Measurements from ENCODE around the gene CDK5R1.

Gene CDK5R1

DNA sequence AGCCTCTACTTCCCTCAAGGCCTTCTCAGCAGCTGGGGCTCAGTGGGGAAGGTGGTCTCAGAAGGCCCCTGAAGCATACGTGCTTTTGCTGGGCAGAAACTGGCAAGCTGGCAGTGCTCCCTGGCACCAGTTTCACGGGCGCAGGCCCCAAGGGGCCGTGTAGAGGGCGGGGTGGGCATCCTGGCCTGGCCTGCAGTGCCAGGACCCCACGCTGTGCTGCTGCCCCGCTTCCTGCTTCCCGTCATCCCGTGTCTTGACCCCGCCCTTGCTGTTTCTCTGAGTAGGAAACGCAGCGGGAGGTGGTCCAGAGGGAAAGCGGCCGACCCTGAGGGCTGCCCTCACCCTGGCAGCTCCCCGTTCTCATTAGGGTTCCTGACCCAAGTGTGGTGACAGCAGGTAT is 6.8 kb downstream of the CDK5R1 start:
- no peak for DNase-seq (ENCODE audit: low read depth)

DNA sequence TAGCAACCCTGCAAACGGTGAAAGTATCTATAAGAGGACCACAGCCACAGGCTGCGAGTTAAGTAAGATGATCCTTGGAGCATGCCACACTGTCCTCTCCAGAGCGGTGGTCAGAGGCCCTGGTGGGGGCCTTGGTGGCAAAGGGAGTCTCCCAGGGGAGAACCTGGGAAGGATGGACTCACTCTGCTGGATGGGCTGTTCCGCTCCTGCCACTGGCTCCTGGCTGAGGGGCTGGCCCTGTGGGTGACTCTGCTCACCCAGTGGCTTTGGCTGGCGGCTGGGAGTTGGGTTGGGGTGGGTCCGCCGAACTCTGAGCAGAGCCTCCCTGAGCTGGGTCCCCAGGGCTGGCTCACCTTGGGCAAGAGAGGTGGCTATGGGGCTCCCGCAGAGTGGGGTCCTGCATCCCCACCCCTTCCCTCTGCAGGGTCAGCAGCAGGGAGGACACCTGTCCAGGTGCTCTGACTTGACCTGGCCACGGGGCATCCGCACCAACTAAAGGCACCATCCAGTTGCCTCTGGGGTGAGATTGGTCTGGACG is 7.3 kb downstream of the CDK5R1 start:
- DNase-seq (ENCODE audit: low read depth) = no peak

DNA sequence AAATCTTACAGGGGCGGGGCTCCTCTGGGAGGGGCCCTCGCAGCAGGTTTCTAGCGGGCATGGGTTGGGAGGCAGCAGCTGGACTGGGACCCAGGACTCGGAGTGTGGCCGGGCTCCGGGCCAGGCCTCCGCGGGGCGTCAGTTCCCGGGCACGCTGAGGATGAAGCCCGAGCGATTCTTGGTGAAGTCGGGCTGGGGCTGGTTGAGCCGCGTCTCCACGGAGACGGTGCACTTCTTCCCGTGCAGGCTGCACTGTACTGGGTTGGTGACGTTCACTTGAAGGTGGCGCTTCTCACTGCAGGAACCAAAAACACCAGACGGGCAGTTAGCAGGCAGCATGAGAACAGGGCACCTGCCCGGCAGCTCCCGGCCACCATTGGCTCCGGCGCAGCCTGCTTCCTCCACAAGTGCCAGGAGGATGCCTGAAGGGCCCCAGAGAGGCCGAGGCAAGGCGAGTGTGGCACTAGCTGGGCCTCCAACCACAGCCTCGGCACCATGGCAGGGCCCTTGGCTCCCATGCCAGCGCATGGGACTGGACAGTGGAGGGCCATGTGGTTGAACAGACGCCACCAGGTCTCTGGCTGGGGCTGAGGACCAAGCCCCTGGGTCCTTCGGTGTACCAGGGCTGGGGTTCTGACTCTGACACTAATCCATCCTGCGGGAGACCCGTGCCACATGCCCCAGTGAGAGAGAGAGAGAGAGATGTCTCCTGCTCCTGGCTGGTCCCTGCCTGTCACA is 8.0 kb downstream of the CDK5R1 start:
- no peak for DNase-seq (ENCODE audit: low read depth)

DNA sequence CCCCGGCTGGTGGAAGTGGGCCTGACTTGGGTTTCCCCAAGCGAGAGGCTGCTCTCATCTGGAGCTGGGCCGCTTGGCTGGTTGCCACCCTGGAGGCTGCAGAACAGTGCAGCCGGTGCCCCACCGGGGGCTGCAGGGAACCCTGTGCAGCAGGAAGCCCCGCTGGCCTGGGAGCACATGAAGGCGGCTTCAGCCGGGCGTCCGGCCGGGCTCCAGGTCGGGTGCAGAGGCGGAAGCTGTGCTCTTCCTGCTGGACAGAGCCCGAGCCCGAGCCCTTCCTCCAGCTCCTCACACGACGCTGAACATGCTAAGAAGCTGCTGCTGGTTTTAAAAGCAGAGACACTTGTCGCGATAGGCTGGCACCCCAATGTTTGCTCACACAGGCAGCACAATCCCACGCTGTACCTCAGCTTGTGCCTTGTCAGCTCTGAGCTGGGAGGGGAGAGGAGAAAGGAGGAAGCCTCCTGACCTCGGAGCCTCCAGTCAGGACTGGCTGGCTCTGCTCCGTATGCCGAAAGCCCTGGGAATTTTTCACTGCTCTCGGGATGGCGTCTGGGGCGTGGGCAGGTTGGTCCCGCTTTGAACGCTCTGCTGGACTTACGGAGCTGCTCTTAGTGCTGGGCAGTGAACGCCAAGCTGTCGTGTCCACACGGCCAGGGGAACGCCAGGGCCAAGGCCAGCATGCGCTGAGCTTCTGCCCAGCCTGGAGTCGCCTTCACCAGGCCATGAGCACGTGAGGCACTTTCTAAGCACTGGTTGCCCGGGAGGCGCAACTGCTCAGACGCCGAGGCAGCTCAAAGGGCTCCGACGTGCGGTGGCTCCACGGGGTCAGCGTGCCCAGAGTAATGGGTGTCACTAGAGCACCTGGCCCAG is 8.8 kb downstream of the CDK5R1 start:
- DNase-seq (ENCODE audit: low read depth) = no peak

DNA sequence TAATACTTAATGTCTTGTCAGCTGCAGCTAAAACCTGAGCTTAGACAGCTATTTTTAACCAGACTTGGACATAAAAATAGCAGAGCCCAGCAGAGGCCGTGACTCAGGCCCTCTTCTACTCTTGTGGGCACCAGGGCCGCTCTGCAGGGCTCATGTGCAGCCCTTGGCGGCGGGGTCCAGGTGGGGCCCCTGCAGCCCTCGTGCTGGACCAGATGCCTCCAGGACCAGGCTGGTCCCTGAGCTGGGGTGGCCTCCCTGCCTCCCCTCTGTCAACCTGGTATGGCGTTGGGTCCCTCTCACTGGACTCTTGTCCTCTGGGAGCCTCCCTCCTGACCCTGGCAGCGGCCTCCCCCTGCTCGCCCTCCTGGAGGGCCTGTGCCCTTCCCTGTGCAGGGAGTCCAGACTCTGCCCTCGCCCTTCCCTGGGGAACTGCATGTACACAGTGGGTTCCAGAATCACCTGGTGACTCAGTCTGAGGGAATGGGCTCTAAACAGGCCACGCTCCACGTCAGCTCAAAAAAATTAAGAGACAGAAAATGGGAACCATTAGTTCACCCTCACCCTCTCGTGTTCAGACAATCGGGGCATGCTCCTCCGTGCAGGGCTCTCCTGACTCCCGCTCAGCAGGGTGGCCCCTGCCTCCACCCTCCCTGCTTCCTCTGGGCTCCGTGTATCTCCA is 9.7 kb downstream of the CDK5R1 start:
- no peak for DNase-seq (ENCODE audit: low read depth)

DNA sequence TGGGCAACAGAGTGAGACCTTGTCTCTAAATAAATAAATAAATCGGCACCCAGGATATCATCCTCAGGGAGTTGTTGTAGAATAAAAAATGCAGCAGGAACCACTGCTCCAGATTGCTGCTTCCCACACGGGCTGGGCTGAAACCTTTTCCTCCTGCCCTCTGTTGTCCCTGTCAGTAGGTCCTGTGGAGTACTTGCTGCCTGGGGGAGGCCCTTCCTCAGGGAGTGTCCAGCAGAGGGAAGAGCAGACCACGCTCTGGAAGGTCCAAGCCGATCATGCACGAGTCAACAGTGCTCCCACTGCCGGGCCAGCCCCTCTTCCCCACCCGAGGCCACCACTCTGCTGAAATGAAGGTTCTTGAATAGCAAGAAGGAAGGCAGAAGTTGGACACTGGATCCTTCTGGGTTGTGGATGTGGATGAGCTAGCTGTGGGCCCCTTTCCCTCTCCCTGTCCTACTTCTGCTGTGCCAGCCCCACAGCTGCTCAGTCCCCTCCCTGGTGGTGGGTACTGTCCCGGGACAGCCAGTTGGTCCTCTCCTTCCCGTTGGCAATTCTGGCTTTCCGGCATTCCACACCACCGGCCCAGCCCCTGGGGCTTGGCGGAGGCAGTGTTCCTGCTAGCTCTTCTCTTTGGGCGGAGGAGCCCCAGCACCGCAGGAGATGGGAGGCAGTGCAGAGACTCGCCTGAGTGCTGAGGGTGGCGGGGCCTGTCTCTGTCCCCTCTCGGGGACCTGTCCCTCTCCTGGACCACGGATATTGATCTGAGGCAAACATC is 10.8 kb downstream of the CDK5R1 start:
- no peak for DNase-seq (ENCODE audit: low read depth)

DNA sequence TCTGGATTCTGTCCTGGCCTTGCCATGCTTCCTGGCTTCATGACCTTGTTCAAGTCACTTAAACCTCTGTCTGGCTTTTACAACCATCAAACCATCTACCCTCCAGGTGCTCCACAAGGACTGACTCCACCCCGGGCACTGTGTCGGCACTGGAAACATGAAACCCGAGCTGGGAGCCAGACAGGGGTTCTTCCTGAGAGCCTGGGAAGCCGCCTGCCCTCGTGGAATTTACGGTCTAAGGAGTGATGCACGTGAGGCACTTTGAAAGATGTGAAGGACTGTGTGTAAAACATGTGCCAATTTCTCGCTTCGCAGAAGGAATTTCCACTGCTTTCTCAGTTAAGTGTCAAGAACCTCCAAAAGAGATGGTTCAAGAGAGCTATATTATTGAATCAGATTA is 11.6 kb downstream of the CDK5R1 start:
- no peak for DNase-seq (ENCODE audit: low read depth)

DNA sequence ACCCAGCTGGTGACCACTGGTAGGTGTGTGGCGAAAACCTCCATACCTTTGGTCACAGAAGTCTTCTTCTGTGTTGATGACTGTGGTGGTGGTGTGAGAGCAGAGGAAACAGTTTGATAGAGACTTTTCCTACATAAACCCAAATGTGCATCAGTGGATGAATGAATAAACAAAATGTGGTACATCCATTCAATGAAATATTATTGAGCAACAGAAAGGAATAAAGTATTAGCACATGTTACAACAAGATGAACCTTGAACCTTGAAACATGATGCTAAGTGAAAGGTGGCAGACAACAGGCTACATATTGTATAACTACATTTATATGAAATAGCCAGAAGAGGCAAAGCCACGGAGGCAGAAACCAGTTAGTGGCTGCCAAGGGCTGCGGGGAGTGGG is 15.2 kb downstream of the CDK5R1 start:
- no peak for DNase-seq (ENCODE audit: low read depth)

DNA sequence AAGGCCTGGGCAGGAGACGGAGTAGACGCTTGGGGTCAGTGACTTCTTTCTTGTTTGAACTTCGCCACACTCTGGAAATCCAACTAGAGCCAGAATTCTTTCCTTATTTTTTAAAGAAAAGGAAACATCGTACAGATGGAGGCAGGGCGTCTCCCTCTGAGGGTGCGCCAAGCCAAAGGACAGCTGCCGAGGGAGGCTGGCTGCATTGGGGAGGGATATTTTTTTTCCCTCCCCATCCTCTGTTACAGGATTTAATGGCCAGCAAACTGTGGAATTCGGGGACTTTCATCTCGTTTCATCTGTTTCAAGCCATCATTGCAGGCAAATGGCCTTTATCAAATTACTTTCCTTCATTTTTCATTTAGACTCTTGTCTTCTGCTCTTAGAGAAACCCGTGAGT is 15.9 kb downstream of the CDK5R1 start:
- no peak for DNase-seq (ENCODE audit: low read depth)

DNA sequence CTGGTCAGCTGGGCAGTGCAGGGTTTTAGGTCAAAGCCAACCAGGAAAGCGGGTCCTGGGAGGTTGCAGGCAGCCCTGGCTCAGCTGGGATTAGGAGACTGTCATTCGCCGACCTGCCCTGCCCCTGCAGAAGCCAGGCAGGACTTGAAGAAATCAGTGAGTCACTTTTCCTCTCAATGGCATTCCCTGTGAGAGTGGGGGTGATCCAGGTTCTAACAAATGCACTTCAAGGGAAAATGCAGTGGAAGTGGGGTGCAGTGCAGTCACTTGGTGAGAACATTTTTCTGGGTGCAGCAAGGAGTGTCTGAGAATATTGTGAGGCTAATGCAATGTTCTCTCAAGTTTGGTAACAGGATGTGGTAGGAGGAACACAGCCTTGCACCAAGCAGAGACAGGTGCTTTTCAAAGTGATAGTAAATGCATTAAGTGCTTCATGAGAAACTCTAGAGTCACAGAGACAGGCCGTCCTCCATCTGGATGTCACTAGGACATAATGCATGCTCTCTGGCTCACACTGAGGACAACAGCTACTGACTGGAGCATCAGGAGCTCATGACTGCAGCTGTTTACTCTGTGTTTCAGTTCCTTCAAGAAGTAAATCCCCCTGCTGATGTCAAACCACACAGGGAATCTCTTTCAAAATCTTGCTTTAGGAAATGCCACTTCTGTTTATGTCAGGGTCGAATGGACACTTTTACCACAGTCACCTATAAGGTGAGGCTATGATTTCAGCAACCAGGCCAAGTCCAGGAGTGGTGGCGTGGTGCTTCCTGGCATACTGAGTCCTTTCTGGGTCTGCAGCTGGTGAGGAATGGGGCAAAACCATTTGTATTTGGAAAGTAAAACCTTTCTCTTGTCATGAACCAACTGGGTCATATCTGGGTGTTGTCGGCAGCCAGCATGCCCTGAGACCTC is 16.7 kb downstream of the CDK5R1 start:
- DNase-seq (ENCODE audit: low read depth) = no peak

DNA sequence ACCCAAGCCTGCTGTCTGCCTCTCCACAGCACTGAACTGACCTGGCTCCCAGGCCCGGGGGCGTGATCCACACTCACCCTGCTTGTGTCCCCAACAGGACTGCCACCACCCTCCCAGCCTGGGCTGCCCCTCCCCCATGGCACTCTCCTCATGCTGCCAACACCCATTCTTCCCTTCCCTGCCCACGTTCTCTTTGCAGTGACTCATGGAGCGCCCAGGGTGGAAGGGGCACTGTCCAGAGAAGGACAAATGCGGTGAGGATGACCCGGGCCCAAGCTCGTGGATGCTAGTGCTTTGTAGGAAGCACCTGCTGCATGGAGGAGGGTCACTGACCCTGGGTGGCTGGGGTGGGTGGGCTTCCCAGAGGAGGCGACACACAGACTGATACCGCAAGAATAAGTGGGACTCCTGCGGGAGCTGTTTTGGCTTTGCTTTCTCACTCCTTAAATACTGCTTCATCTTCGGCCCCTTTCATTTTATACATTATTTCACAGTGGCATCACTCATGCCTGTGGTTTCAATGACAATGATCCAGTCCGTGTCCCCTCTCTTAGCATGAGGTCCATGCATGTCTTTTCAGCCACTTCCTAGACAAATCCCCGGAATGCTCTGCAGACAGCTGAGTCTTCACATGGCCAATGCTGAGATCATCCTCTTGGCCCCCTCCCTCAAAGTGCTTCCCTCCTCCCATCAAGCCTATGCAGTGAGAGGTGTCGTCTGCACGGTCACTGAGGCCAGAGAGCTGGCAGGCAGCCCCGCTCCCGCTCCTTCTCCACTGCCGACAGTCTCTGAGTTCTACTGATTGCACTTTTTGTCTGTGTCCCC is 17.6 kb downstream of the CDK5R1 start:
- no peak for DNase-seq (ENCODE audit: low read depth)

DNA sequence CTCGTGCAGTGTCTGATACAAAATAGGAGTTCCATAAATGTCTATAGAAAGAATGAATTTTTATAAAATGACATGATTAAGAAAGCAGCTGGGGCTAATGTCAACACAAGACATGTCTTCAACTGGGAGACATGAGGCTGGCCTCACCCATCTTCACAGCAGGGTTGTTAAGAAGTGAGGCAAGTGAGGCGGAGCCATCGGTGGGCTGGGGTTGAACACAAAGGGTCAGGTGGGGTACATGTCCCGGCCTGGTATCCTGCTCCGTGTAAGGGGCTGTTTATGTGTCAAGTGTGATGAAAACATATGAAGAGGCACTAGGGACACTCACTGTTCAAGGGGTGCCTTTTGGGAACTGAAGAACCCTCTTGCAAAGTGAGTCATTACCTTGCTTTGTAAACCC is 22.1 kb downstream of the CDK5R1 start:
- no peak for DNase-seq (ENCODE audit: low read depth)

DNA sequence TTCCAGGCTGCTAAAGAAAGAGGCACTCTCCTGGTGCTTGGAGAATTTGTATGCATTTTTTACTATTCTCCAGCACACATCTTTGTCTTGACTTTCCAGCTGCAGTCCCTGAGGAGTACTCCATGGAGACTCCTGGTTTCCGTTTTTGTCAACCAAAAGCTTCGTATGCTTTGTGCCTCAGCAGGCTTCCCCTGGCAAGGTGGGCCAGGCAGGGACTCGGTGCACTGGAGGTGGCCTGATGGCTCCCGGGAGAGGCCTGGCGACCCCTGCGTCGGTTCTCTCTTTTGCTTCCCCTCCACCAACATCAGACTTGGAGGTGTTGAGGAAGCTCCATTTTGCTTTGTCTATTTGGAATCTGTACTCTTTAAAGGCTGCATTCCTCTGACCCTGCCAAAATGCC is 23.7 kb downstream of the CDK5R1 start:
- DNase-seq (ENCODE audit: low read depth) = no peak

DNA sequence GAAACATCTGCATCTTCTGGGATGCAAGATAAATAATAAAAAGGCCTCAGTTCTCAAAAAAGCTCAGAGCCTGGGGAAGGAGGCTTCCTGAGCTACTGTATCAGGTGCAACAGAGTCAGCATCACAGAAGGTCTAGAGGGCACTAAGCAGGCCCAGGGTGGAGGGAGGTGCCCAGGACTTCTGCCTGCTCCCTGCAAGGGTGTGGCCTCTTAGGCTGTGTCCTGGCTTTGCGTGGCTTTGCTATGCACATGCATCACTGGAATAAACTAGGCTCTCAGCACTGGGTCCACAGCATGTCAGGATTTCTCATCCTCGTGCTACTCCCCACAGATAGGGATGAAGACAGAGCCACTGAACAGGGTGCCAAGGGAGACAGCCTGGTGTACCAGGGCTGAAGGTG is 25.5 kb downstream of the CDK5R1 start:
- DNase-seq (ENCODE audit: low read depth) = no peak

DNA sequence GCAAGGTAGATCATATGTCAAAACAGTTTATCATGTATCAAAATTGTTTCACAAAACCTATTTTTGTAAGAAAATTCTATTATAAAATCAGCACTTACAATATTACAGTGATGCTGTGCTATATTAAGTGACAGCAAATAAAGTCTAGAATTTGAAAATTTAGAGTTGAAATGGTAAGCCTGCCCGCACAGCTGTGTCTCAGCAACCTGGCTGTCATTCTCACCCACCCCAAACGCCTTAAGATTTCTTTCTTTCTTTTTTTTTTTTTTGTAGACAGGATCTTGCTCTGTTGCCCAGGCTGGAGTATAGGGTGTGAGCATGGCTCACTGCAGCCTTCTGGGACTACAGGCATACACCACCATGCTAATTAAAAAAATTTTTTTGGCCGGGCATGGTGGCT is 26.8 kb downstream of the CDK5R1 start:
- no peak for DNase-seq (ENCODE audit: low read depth)

DNA sequence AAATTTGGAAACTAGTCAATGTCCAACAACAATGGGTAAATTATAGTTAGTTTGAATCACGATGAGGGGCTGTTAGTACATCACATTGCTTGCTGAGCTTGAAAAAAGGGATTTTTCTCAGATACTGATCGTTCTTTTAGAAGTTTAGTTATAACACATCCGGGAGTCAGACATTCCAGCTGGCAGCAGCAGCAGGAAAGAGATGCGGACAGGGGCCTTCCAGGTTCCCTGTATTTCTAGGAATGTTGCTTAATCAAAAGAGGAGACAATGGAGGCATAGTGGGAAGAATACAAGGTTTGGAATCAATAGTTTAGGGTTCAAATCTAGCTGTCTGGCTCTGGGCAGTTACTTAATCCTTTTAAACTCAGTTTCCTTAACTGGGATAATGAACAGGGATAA is 27.8 kb downstream of the CDK5R1 start:
- DNase-seq (ENCODE audit: low read depth) = no peak

DNA sequence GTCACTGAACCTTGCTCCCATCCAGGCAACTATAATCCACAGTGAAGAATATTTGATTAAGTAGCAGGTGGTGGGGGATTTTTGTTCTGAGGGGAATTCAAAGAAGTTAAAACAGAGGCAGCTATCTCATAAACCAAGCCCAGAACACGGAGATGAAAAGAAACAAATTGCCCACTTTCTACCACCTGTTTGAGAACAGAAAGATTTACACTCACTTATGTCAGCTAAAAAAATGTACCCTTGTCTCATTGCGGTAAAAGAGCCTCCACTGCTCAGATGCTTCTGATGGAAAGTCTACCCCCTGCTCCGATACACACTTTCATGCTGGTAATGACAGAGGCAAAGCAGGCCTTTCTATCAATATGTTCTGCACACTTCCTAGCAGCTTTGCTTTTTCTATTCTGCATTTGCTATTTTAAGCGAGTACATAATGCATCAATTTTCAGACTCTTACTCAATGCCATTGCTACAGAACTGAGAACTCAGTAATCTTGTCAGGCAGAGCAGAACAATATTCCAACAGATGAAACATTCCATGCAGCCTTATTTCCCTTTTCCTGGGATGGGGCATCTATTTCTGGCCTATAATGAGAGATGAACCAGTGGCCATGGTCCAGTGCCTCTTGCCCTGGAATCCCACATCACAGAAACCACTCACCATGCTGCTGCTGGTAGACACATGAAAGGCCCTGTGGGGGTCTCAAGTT is 29.0 kb downstream of the CDK5R1 start:
- no peak for DNase-seq (ENCODE audit: low read depth)

DNA sequence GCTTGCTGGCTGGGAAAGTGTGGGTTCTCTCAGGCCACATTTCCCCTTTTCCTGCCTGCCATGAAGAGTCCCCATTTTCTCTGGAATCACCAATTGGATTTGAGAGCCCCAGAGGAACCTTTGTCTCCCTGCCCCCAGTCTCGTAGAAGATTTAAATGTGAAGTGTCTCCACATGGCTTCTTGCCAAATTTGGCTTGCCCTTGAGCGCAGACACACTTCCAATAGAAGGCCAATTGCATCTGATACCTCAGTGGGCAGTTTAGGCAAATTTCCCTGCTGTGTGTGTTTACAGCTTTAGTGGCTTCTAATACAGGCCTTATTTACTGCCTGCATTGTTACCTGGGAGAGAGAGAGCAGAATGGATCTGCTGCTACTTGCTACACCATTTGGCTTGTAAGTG is 29.7 kb downstream of the CDK5R1 start:
- DNase-seq (ENCODE audit: low read depth) = no peak

DNA sequence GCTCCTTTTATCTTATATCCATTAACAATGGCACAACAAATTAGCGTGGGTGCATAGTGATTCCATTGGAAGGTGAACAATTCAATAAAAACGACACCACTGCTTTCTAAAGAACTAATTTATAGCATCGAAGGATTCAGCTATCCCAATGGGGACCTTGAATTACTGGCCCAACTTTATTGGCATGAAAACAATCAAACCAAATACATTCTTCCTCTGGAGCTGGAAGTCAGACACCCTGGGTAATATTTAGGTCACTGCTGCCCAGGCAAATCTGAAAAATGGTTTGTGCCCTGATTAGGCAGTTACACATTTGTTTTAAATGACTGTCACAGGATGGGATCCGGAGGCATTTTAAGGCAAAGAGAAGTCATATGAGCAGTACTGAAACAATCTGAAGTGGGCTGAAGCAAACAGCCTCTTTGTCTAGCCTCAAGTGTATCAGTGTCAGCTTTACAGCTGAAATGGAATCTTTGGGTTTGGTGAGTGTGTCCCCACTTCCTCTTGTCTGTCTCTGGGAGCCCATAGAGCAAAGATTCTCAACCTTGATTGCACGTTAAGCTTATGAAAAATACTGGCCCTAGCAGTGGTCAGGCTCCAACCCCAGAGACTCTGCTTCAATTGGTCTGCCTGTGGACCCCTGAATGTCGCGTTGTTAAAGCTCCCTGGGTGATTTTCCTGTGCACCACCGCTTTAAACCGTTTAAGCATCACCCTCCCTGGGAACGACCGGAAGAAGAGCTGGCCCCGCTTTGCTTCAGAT is 30.3 kb downstream of the CDK5R1 start:
- DNase-seq (ENCODE audit: low read depth) = no peak

Data from stimulated activated CD8-positive, alpha-beta memory T cell treated with anti-CD3 and anti-CD28 coated beads, Interleukin-12 subunit alpha, Interleukin-12 subunit beta, amount 100 ng/mL, for 1 hour (primary cell).